ENCODE results near the gene PMM2. TPM values are rescaled to one million over a fixed set of nuclear protein-coding genes. Genes with fewer than 3 reads are reported as not detected.

The PMM2 gene
- total and polyA plus RNA-seq, 12 donors, result 7.4 to 81.1 (median 26.3) TPM

GRCh38 chr16:8804313-8804712 lies 6.7 kb downstream of the PMM2 start:
- DNase-seq, result no peak
- Histone ChIP-seq H3K36me3 (replicated peaks in 1 of 2) (peaks cover 0 to 78% of the 10 kb centered on the region in 2 donors), H3K27ac (no peak overlapping the region), H3K27me3 (no peaks in the 10 kb centered on the region), H3K4me3 (no peak overlapping the region), H3K9me3 (replicated peaks in 1 of 3) (no peaks in the 10 kb centered on the region), H3K4me1 (replicated peaks in 1 of 2) (peaks cover 4 to 10% of the 10 kb centered on the region in 2 donors)
- WGBS, 4 donors, result 81 to 88% (median 83%) methylated on average over 6 of the region's 6 CpGs
- no peak for TF ChIP-seq POLR2A (IDR thresholded peaks at IDR 0.05)
- TF ChIP-seq, protein P1, sequence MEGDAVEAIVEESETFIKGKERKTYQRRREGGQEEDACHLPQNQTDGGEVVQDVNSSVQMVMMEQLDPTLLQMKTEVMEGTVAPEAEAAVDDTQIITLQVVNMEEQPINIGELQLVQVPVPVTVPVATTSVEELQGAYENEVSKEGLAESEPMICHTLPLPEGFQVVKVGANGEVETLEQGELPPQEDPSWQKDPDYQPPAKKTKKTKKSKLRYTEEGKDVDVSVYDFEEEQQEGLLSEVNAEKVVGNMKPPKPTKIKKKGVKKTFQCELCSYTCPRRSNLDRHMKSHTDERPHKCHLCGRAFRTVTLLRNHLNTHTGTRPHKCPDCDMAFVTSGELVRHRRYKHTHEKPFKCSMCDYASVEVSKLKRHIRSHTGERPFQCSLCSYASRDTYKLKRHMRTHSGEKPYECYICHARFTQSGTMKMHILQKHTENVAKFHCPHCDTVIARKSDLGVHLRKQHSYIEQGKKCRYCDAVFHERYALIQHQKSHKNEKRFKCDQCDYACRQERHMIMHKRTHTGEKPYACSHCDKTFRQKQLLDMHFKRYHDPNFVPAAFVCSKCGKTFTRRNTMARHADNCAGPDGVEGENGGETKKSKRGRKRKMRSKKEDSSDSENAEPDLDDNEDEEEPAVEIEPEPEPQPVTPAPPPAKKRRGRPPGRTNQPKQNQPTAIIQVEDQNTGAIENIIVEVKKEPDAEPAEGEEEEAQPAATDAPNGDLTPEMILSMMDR (IDR thresholded peaks at IDR 0.05), result no peak
- intact Hi-C loops (cut with DNase I), result no loop called here

GRCh38 chr16:8806272-8806983 lies 8.8 kb downstream of the PMM2 start:
- intact Hi-C loops (cut with DNase I), result no loop called here
- Histone ChIP-seq H3K9me3 (replicated peaks in 1 of 3) (no peaks in the 10 kb centered on the region), H3K4me3 (no peak overlapping the region), H3K27me3 (no peaks in the 10 kb centered on the region), H3K36me3 (replicated peaks in 1 of 2) (peaks cover 0 to 94% of the 10 kb centered on the region in 2 donors), H3K4me1 (replicated peaks in 1 of 2) (no peaks in the 10 kb centered on the region), H3K27ac (no peak overlapping the region)
- no peak for TF ChIP-seq POLR2A (IDR thresholded peaks at IDR 0.05)
- TF ChIP-seq, protein P1 (IDR thresholded peaks at IDR 0.05), result no peak
- no peak for DNase-seq
- WGBS, 4 donors, result 92 to 94% (median 92%) methylated on average over 13 of the region's 13 CpGs

DNA sequence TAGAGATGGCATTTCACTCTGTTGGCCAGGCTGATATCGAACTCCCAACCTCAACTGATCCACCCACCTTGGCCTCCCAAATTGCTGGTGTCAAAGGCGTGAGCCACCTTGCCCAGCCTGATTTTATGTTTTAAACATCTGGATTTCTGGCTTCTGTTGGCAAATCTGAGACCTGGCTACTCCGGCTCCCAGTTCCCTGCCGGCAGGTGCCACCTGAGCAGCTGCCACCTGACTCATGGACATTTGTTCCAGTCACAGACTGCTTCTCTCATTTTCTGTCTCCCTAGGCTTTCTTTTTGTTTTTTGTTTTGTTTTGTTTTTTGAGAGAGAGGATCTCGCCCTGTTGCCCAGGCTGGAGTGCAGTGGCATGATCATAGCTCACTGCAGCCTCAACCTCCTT lies 9.6 kb downstream of the PMM2 start:
- Histone ChIP-seq H3K9me3 (replicated peaks in 1 of 3) (no peaks in the 10 kb centered on the region), H3K27me3 (no peaks in the 10 kb centered on the region), H3K27ac (no peak overlapping the region), H3K36me3 (replicated peaks in 1 of 2) (peaks cover 0 to 94% of the 10 kb centered on the region in 2 donors), H3K4me1 (replicated peaks in 1 of 2) (no peaks in the 10 kb centered on the region), H3K4me3 (no peak overlapping the region)
- TF ChIP-seq, protein P1 (IDR thresholded peaks at IDR 0.05), result no peak
- no peak for TF ChIP-seq POLR2A (IDR thresholded peaks at IDR 0.05)
- 95 to 98% (median 97%) methylated on average over 5 of the region's 5 CpGs for WGBS, 4 donors
- DNase-seq, result no peak
- intact Hi-C loops (cut with DNase I), result no loop called here

GRCh38 chr16:8808009-8808408 lies 10.4 kb downstream of the PMM2 start:
- H3K36me3 ChIP-seq (replicated peaks in 1 of 2), result peaks cover 0 to 94% of the 10 kb centered on the region in 2 donors
- no peak overlapping the region for H3K27ac ChIP-seq
- no peak for DNase-seq
- 90 to 100% (median 97%) methylated on average over 3 of the region's 3 CpGs for WGBS, 4 donors
- H3K4me3 ChIP-seq, result no peak overlapping the region
- TF ChIP-seq, protein P1 (IDR thresholded peaks at IDR 0.05), result no peak
- H3K4me1 ChIP-seq (replicated peaks in 1 of 2), result no peaks in the 10 kb centered on the region
- no peaks in the 10 kb centered on the region for H3K27me3 ChIP-seq
- no peaks in the 10 kb centered on the region for H3K9me3 ChIP-seq (replicated peaks in 1 of 3)
- intact Hi-C loops (cut with DNase I), result no loop called here

Data from adrenal gland (tissue), 12 donors.